DND-41 (cell line): Measurements from ENCODE around the gene VPS37C.

Experiments
- ATAC-seq: fragments of 200-7000 bp; cut with Tn5 transposase; 3 replicates; pipeline ENCODE4 v1.9.1; 2021; ENCODE audit warnings: low read depth; ENCODE audit not compliant: insufficient read depth
- DNase-seq: peaks from one replicate; pipeline ENCODE4 v3.0.0-alpha.2; 2020
- H2AFZ ChIP-seq: 2 replicates; pipeline ENCODE4 v1.6.0; 2012; ENCODE audit warnings: low read depth, low read length
- H3K27ac ChIP-seq: 2 replicates; pipeline ENCODE4 v1.5.1; 2012; ENCODE audit warnings: low read length, inconsistent platforms
- H3K27me3 ChIP-seq: fragments of 200-600 bp; sonication (generic); 2 replicates; pipeline ENCODE4 v1.6.0; 2012; ENCODE audit warnings: low read length, mild to moderate bottlenecking, inconsistent platforms; ENCODE audit not compliant: insufficient read depth, poor library complexity
- H3K36me3 ChIP-seq: 2 replicates; pipeline ENCODE4 v1.5.1; 2012; ENCODE audit warnings: low read length, inconsistent platforms; ENCODE audit not compliant: insufficient read depth
- H3K4me1 ChIP-seq: 2 replicates; pipeline ENCODE4 v1.5.1; 2012; ENCODE audit warnings: mild to moderate bottlenecking, low read length; ENCODE audit not compliant: insufficient read depth
- H3K4me2 ChIP-seq: 2 replicates; pipeline ENCODE4 v1.6.0; 2012; ENCODE audit warnings: mild to moderate bottlenecking, moderate library complexity, low read length, inconsistent platforms; ENCODE audit not compliant: insufficient read depth
- H3K4me3 ChIP-seq, 2 experiments: fragments of 200-600 bp in 1 of 2; shearing (Covaris generic) in 1 of 2; 2 replicates each; pipeline ENCODE4 v1.5.1; 2012 to 2016; ENCODE audit warnings: inconsistent platforms in 2 of 2, low read length in 2 of 2, mild to moderate bottlenecking in 2 of 2, low read depth in 1 of 2, moderate library complexity in 1 of 2
- H3K79me2 ChIP-seq: 2 replicates; pipeline ENCODE4 v1.6.0; 2012; ENCODE audit warnings: low read length, inconsistent platforms; ENCODE audit not compliant: insufficient read depth
- H3K9ac ChIP-seq: 2 replicates; pipeline ENCODE4 v1.6.0; 2012; ENCODE audit warnings: low read depth, mild to moderate bottlenecking, inconsistent platforms, low read length, moderate library complexity
- H3K9me3 ChIP-seq: 2 replicates; pipeline ENCODE4 v1.5.1; 2012; ENCODE audit warnings: low read length, moderate library complexity, mild to moderate bottlenecking, inconsistent platforms; ENCODE audit not compliant: insufficient read depth, severe bottlenecking
- H4K20me1 ChIP-seq: 2 replicates; pipeline ENCODE4 v1.6.0; 2012; ENCODE audit warnings: low read length; ENCODE audit not compliant: insufficient read depth
- EZH2 ChIP-seq: IDR thresholded peaks from 3 replicates; pipeline ENCODE4 v1.6.1; 2012; ENCODE audit warnings: borderline replicate concordance, low read depth, mild to moderate bottlenecking, moderate library complexity, low read length, inconsistent platforms; ENCODE audit not compliant: severe bottlenecking
- TF ChIP-seq, protein P1 (sequence below): IDR thresholded peaks from 2 replicates; pipeline ENCODE4 v1.5.1; 2012; ENCODE audit warnings: borderline replicate concordance, low read length, moderate library complexity, mild to moderate bottlenecking; ENCODE audit not compliant: poor library complexity, severe bottlenecking; ENCODE audit errors: extremely low read depth

The VPS37C gene

DNA sequence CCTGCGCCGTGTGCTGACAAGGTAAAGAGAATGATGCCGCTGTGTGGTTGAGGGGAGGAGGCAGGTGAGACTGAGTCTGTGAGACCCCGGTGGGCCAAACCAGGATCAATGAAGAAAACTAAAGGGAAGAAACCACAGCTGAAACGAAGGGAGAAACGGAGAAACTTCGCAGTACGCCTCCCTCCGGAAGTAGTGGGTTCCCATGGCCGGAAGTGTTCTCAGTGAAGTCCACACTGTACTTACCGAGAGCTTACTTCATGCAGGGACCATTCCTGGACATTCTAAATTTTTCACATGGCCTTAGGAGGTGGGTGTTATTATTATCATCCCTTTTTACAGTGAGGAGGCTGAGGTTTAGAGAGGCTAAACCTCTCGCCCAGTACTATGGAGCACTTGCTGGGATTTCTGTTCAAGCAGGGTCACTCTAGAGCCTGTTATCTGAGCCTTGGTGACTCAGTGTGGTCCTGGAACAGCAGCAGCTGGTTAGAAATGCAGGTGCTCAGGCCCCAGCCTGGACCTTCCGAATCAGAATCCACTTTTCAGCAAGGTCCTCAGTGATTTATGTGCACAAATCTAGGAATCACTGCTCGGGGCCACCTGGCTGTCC, 41.0 kb downstream of the VPS37C start:
- Histone ChIP-seq H3K27me3 (peaks cover 3% of the 10 kb centered on the region), H3K9ac (no peak overlapping the region), H2AFZ (no peak overlapping the region), H3K9me3 (no peaks in the 10 kb centered on the region), H3K36me3 (no peaks in the 10 kb centered on the region), H4K20me1 (no peaks in the 10 kb centered on the region), H3K4me2 (no peak overlapping the region), H3K27ac (no peak overlapping the region), H3K4me1 (no peaks in the 10 kb centered on the region), H3K4me3 (no peak overlapping the region), H3K79me2 (no peaks in the 10 kb centered on the region)
- DNase-seq (no peak), ATAC-seq (no peak)
- TF ChIP-seq EZH2 = no peak
- TF ChIP-seq, protein P1, sequence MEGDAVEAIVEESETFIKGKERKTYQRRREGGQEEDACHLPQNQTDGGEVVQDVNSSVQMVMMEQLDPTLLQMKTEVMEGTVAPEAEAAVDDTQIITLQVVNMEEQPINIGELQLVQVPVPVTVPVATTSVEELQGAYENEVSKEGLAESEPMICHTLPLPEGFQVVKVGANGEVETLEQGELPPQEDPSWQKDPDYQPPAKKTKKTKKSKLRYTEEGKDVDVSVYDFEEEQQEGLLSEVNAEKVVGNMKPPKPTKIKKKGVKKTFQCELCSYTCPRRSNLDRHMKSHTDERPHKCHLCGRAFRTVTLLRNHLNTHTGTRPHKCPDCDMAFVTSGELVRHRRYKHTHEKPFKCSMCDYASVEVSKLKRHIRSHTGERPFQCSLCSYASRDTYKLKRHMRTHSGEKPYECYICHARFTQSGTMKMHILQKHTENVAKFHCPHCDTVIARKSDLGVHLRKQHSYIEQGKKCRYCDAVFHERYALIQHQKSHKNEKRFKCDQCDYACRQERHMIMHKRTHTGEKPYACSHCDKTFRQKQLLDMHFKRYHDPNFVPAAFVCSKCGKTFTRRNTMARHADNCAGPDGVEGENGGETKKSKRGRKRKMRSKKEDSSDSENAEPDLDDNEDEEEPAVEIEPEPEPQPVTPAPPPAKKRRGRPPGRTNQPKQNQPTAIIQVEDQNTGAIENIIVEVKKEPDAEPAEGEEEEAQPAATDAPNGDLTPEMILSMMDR = no peak

DNA sequence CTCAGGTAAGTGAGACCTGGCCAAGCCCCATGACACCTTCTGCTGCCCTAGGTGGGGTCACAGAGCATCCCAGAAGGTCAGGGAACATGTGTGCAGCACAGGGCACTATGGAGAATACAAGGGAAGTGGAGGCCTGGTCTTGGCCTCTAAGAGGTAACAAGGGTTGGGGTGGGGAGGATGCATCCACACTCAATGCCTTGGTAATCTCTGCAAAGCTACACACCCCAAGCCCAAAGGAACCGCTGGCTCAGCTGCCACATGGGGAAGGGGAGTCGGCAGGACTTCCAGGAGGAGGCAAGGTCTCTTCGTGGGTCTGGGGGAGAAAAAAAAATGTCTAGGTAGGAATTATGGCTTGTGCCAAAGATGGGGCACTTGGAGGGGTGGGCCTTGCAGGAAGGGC, 41.7 kb downstream of the VPS37C start:
- TF ChIP-seq, protein P1 = no peak
- no peak for TF ChIP-seq EZH2

DNA sequence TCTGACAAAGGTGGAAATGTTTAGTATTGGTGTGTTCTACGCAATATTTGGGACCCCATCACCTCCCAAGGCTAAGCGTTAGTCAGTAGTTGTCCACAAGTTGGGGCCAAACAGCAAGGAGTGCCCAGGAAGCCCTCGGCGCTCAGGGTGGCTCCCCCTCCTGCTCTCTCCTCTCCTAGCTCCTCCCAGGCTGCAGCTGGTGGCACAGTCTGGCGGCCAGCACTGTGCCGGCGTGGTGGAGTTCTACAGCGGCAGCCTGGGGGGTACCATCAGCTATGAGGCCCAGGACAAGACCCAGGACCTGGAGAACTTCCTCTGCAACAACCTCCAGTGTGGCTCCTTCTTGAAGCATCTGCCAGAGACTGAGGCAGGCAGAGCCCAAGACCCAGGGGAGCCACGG, 42.2 kb downstream of the VPS37C start:
- Histone ChIP-seq H3K27ac (no peak overlapping the region), H2AFZ (no peak overlapping the region), H3K4me1 (no peaks in the 10 kb centered on the region), H3K4me2 (no peak overlapping the region), H3K36me3 (no peaks in the 10 kb centered on the region), H3K27me3 (no peaks in the 10 kb centered on the region), H3K9ac (no peak overlapping the region), H3K4me3 (no peak overlapping the region), H3K79me2 (no peaks in the 10 kb centered on the region), H4K20me1 (no peaks in the 10 kb centered on the region), H3K9me3 (no peaks in the 10 kb centered on the region)
- TF ChIP-seq, protein P1 = no peak
- no peak for TF ChIP-seq EZH2
- ATAC-seq = no peak
- DNase-seq = no peak

More for the DNA sequence above, 41.7 kb downstream of the VPS37C start:
- no peaks in the 10 kb centered on the region for H3K9me3 ChIP-seq
- H2AFZ ChIP-seq = no peak overlapping the region
- H3K9ac ChIP-seq = no peak overlapping the region
- H4K20me1 ChIP-seq = no peaks in the 10 kb centered on the region
- no peak overlapping the region for H3K4me2 ChIP-seq
- H3K27me3 ChIP-seq = no peaks in the 10 kb centered on the region
- H3K4me1 ChIP-seq = no peaks in the 10 kb centered on the region
- DNase-seq = no peak
- H3K79me2 ChIP-seq = no peaks in the 10 kb centered on the region
- no peak for ATAC-seq
- no peaks in the 10 kb centered on the region for H3K36me3 ChIP-seq
- H3K27ac ChIP-seq = no peak overlapping the region
- H3K4me3 ChIP-seq = no peak overlapping the region
